ENCODE results near the gene FAM227B. TPM values are rescaled to one million over a fixed set of nuclear protein-coding genes. Genes with fewer than 3 reads are reported as not detected.
"Not testable (repeated sequence)": the region's sequence is repeated elsewhere in the genome, so short reads cannot be mapped to it uniquely, and the experiment has no call there.

Gene FAM227B
- 1 to 10 TPM; 1.3 to 2.4 (median 1.6) TPM for total RNA-seq

- DNase-seq (peak; percentile 90), ATAC-seq (peak; percentile 99)
- H3K27me3 Mint-ChIP-seq (ENCODE audit: low read depth), result no peaks in the 10 kb centered on the region
- H3K36me3 Mint-ChIP-seq (ENCODE audit: insufficient read depth), result peaks cover 25% of the 10 kb centered on the region
- H3K4me1 Mint-ChIP-seq (ENCODE audit: low read depth), result peaks cover 35% of the 10 kb centered on the region
- H3K4me3 Mint-ChIP-seq, result peak within 1 kb of the TSS; percentile 88
- peaks cover 7% of the 10 kb centered on the region for H3K9me3 Mint-ChIP-seq
Measured at GRCh38 chr15:49620658-49621368, at the start of gene FAM227B, which contains the start of gene DTWD1. TSS of gene FAM227B (minus strand) at chr15:49620818. CDS start at chr15:49615171, 5,647 bp downstream. TSS of gene DTWD1 (plus strand) at chr15:49621048. CDS start at chr15:49625168, 4,120 bp downstream.

GRCh38 chr15:49669288-49669687 is 48.7 kb upstream of the FAM227B start:
- H3K9me3 Mint-ChIP-seq, result no peaks in the 10 kb centered on the region
- H3K4me3 Mint-ChIP-seq, result no peak overlapping the region
- no peaks in the 10 kb centered on the region for H3K36me3 Mint-ChIP-seq (ENCODE audit: insufficient read depth)
- no peaks in the 10 kb centered on the region for H3K4me1 Mint-ChIP-seq (ENCODE audit: low read depth)
- no peak for ATAC-seq
- DNase-seq, result no peak
- peaks cover 9% of the 10 kb centered on the region for H3K27me3 Mint-ChIP-seq (ENCODE audit: low read depth)

- not testable (repeated sequence) for H3K27me3 Mint-ChIP-seq (ENCODE audit: low read depth); H3K36me3 Mint-ChIP-seq (ENCODE audit: insufficient read depth); H3K4me3 Mint-ChIP-seq; H3K4me1 Mint-ChIP-seq (ENCODE audit: low read depth); H3K9me3 Mint-ChIP-seq; ATAC-seq; DNase-seq
Measured at GRCh38 chr15:49666486-49666885, 45.9 kb upstream of the FAM227B start.

GRCh38 chr15:49664716-49665115 is 44.1 kb upstream of the FAM227B start:
- no peak for ATAC-seq
- DNase-seq, result no peak

GRCh38 chr15:49656734-49657133 is 36.1 kb upstream of the FAM227B start:
- no peak for DNase-seq
- Mint-ChIP-seq H3K4me3 (no peak overlapping the region), H3K36me3 (ENCODE audit: insufficient read depth) (peaks cover 2% of the 10 kb centered on the region), H3K4me1 (ENCODE audit: low read depth) (no peaks in the 10 kb centered on the region), H3K27me3 (ENCODE audit: low read depth) (peaks cover 13% of the 10 kb centered on the region), H3K9me3 (peaks cover 40% of the 10 kb centered on the region)
- ATAC-seq, result no peak

More at GRCh38 chr15:49664716-49665115, 44.1 kb upstream of the FAM227B start:
- Mint-ChIP-seq H3K9me3 (no peaks in the 10 kb centered on the region), H3K4me1 (ENCODE audit: low read depth) (no peaks in the 10 kb centered on the region), H3K27me3 (ENCODE audit: low read depth) (peaks cover 14% of the 10 kb centered on the region), H3K4me3 (no peak overlapping the region), H3K36me3 (ENCODE audit: insufficient read depth) (no peaks in the 10 kb centered on the region)

- Mint-ChIP-seq H3K36me3 (ENCODE audit: insufficient read depth) (no peaks in the 10 kb centered on the region), H3K27me3 (ENCODE audit: low read depth) (peaks cover 1% of the 10 kb centered on the region), H3K4me3 (no peak overlapping the region), H3K9me3 (peaks cover 34% of the 10 kb centered on the region), H3K4me1 (ENCODE audit: low read depth) (no peaks in the 10 kb centered on the region)
- ATAC-seq (no peak), DNase-seq (no peak)
Measured at GRCh38 chr15:49652922-49653321, 32.3 kb upstream of the FAM227B start.

GRCh38 chr15:49650676-49651075 is 30.1 kb upstream of the FAM227B start:
- ATAC-seq (no peak), DNase-seq (no peak)
- Mint-ChIP-seq H3K9me3 (peaks cover 28% of the 10 kb centered on the region), H3K4me1 (ENCODE audit: low read depth) (no peaks in the 10 kb centered on the region), H3K36me3 (ENCODE audit: insufficient read depth) (no peaks in the 10 kb centered on the region), H3K27me3 (ENCODE audit: low read depth) (no peaks in the 10 kb centered on the region), H3K4me3 (no peak overlapping the region)

- no peak for ATAC-seq
- Mint-ChIP-seq H3K36me3 (ENCODE audit: insufficient read depth) (no peaks in the 10 kb centered on the region), H3K4me1 (ENCODE audit: low read depth) (no peaks in the 10 kb centered on the region), H3K27me3 (ENCODE audit: low read depth) (no peaks in the 10 kb centered on the region), H3K4me3 (no peak overlapping the region), H3K9me3 (peaks cover 21% of the 10 kb centered on the region)
- DNase-seq, result no peak
Measured at GRCh38 chr15:49649987-49650386, 29.4 kb upstream of the FAM227B start.

GRCh38 chr15:49646891-49647290 is 26.3 kb upstream of the FAM227B start:
- no peaks in the 10 kb centered on the region for H3K27me3 Mint-ChIP-seq (ENCODE audit: low read depth)

GRCh38 chr15:49645941-49646340 is 25.3 kb upstream of the FAM227B start:
- H3K4me1 Mint-ChIP-seq (ENCODE audit: low read depth), result no peaks in the 10 kb centered on the region

More at GRCh38 chr15:49646891-49647290, 26.3 kb upstream of the FAM227B start:
- no peak for DNase-seq
- ATAC-seq, result no peak
- Mint-ChIP-seq H3K4me3 (no peak overlapping the region), H3K4me1 (ENCODE audit: low read depth) (no peaks in the 10 kb centered on the region), H3K9me3 (no peaks in the 10 kb centered on the region), H3K36me3 (ENCODE audit: insufficient read depth) (peaks cover 4% of the 10 kb centered on the region)

GRCh38 chr15:49645277-49645676 is 24.7 kb upstream of the FAM227B start:
- no peaks in the 10 kb centered on the region for H3K27me3 Mint-ChIP-seq (ENCODE audit: low read depth)
- no peaks in the 10 kb centered on the region for H3K4me1 Mint-ChIP-seq (ENCODE audit: low read depth)
- no peak overlapping the region for H3K4me3 Mint-ChIP-seq
- ATAC-seq, result no peak
- DNase-seq, result no peak
- peaks cover 10% of the 10 kb centered on the region for H3K36me3 Mint-ChIP-seq (ENCODE audit: insufficient read depth)
- no peaks in the 10 kb centered on the region for H3K9me3 Mint-ChIP-seq

More at GRCh38 chr15:49645941-49646340, 25.3 kb upstream of the FAM227B start:
- H3K36me3 Mint-ChIP-seq (ENCODE audit: insufficient read depth), result peaks cover 8% of the 10 kb centered on the region
- H3K4me3 Mint-ChIP-seq, result no peak overlapping the region
- no peaks in the 10 kb centered on the region for H3K9me3 Mint-ChIP-seq
- DNase-seq (no peak), ATAC-seq (no peak)
- no peaks in the 10 kb centered on the region for H3K27me3 Mint-ChIP-seq (ENCODE audit: low read depth)

- H3K27me3 Mint-ChIP-seq (ENCODE audit: low read depth), result no peaks in the 10 kb centered on the region
- peaks cover 10% of the 10 kb centered on the region for H3K36me3 Mint-ChIP-seq (ENCODE audit: insufficient read depth)
- no peaks in the 10 kb centered on the region for H3K4me1 Mint-ChIP-seq (ENCODE audit: low read depth)
- ATAC-seq, result no peak
- DNase-seq, result no peak
- H3K4me3 Mint-ChIP-seq, result no peak overlapping the region
- no peaks in the 10 kb centered on the region for H3K9me3 Mint-ChIP-seq
Measured at GRCh38 chr15:49644364-49644794, 23.8 kb upstream of the FAM227B start.

GRCh38 chr15:49637857-49638256 is 17.2 kb upstream of the FAM227B start:
- H3K4me3 Mint-ChIP-seq, result no peak overlapping the region
- H3K36me3 Mint-ChIP-seq (ENCODE audit: insufficient read depth), result peaks cover 24% of the 10 kb centered on the region
- no peaks in the 10 kb centered on the region for H3K27me3 Mint-ChIP-seq (ENCODE audit: low read depth)
- no peak for ATAC-seq
- H3K4me1 Mint-ChIP-seq (ENCODE audit: low read depth), result no peaks in the 10 kb centered on the region
- DNase-seq, result no peak
- H3K9me3 Mint-ChIP-seq, result no peaks in the 10 kb centered on the region

GRCh38 chr15:49628379-49628778 is 7.8 kb upstream of the FAM227B start:
- H3K36me3 Mint-ChIP-seq (ENCODE audit: insufficient read depth), result peaks cover 14% of the 10 kb centered on the region
- H3K9me3 Mint-ChIP-seq, result peaks cover 7% of the 10 kb centered on the region
- no peak overlapping the region for H3K4me3 Mint-ChIP-seq
- no peak for ATAC-seq
- H3K4me1 Mint-ChIP-seq (ENCODE audit: low read depth), result peaks cover 2% of the 10 kb centered on the region
- H3K27me3 Mint-ChIP-seq (ENCODE audit: low read depth), result no peaks in the 10 kb centered on the region
- no peak for DNase-seq

- Mint-ChIP-seq H3K36me3 (ENCODE audit: insufficient read depth) (peaks cover 14% of the 10 kb centered on the region), H3K9me3 (peaks cover 7% of the 10 kb centered on the region), H3K4me1 (ENCODE audit: low read depth) (peaks cover 8% of the 10 kb centered on the region), H3K4me3 (no peak overlapping the region), H3K27me3 (ENCODE audit: low read depth) (no peaks in the 10 kb centered on the region)
- ATAC-seq (no peak), DNase-seq (no peak)
Measured at GRCh38 chr15:49627407-49627877, 6.8 kb upstream of the FAM227B start.

All from activated T-cell treated with anti-CD3 and anti-CD28 coated beads, Interleukin-2, amount 50 U/mL, for 4 hours (primary cell).